Vagina (tissue), 2 donors: Measurements from ENCODE around the gene SMTN.

ENCODE experiments used
- POLR2A ChIP-seq, 2 donors: fragments of 450-650 bp; IDR thresholded peaks; one replicate each; pipeline ENCODE4 v1.6.1; 2017; ENCODE audit warnings: antibody characterized with exemption in 2 of 2, mild to moderate bottlenecking in 2 of 2, moderate library complexity in 2 of 2
- POLR2AphosphoS5 ChIP-seq, 2 donors: sonication (generic); formaldehyde crosslinking; IDR thresholded peaks; one replicate each; pipeline ENCODE4 v1.9.0; 2017; ENCODE audit warnings: antibody characterized with exemption in 2 of 2, mild to moderate bottlenecking in 2 of 2, low read depth in 1 of 2; ENCODE audit not compliant: insufficient read depth in 1 of 2
- TF ChIP-seq, protein P1 (sequence below), 3 experiments: fragments of 450-650 bp in 2 of 3; fragments of 200-600 bp in 1 of 3; sonication (generic) in 1 of 3; IDR thresholded peaks; one replicate each; pipeline ENCODE4 v1.5.1; 2017 to 2019; ENCODE audit warnings: antibody characterized with exemption in 3 of 3, mild to moderate bottlenecking in 2 of 3, moderate library complexity in 2 of 3

DNA sequence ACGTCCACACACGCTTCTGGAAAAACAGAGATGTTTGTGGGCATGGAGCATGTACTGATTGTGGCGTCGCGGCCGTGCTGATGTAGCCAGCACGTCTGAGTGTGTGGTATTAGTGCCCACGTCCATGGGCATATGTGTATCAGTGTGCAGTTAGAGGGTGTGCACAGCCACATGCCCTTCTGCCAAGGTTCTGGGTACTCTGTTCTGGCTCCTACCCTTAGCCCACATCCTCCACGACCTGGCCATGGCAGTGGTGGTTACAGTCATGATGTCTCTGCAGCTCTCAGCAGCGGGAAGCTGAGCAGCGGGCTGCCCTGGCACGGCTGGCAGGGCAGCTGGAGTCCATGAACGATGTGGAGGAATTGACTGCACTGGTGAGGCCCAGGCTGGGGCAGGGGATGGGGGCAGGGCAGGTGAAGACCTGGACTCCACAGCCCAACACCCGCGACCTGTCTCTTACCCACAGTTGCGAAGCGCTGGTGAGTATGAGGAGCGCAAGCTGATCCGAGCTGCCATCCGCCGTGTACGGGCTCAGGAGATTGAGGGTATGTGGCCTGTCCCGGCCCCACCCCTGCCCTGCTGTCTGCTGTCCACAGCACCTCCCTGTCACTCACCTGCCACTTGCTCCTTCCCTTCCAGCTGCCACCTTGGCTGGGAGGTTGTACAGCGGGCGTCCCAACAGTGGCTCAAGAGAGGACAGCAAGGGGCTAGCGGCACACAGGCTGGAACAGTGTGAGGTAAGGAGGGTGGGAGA is 7.3 kb downstream of the SMTN start:
- TF ChIP-seq POLR2AphosphoS5 (IDR thresholded peaks at IDR 0.05; ENCODE audit: insufficient read depth in 1 of 2, low read depth in 1 of 2) (no peak), POLR2A (IDR thresholded peaks at IDR 0.05) (no peak)
- TF ChIP-seq, protein P1, sequence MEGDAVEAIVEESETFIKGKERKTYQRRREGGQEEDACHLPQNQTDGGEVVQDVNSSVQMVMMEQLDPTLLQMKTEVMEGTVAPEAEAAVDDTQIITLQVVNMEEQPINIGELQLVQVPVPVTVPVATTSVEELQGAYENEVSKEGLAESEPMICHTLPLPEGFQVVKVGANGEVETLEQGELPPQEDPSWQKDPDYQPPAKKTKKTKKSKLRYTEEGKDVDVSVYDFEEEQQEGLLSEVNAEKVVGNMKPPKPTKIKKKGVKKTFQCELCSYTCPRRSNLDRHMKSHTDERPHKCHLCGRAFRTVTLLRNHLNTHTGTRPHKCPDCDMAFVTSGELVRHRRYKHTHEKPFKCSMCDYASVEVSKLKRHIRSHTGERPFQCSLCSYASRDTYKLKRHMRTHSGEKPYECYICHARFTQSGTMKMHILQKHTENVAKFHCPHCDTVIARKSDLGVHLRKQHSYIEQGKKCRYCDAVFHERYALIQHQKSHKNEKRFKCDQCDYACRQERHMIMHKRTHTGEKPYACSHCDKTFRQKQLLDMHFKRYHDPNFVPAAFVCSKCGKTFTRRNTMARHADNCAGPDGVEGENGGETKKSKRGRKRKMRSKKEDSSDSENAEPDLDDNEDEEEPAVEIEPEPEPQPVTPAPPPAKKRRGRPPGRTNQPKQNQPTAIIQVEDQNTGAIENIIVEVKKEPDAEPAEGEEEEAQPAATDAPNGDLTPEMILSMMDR (IDR thresholded peaks at IDR 0.05): no peak
